GM18526 (cell line): ENCODE results near the gene CENPP.

Source experiments
- POLR2A ChIP-seq: IDR thresholded peaks from 3 replicates; pipeline ENCODE4 v1.6.1; 2011; ENCODE audit not compliant: insufficient read length; ENCODE audit errors: extremely low read depth

CENPP gene

DNA sequence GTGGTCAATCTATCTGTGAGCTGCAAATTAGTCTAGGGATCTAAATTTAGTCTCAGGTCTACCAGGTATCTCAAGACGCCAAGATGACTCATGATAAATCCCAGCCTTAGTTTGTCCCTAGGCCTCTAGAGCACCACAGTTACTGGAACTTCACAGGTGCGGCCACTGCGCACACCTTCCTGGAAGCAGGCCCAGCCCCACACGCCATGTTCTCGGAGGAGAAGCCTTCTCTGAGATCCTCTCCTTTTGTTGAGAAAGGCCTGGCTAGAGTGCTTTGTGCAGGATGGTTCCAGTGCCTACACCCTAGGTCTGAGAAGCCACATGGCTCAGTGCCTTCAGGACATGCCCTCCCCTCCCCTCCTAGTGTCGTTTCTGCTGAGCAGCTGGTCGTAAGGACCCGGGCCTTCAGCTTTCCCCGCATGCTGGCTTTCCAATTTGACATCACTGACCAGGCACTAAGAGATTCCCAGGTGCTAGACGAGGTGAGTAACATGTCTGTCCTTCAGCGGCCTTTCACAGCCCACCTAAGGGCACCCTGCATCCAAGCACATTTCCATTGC, 292.3 kb downstream of the CENPP start:
- no peak for TF ChIP-seq POLR2A

DNA sequence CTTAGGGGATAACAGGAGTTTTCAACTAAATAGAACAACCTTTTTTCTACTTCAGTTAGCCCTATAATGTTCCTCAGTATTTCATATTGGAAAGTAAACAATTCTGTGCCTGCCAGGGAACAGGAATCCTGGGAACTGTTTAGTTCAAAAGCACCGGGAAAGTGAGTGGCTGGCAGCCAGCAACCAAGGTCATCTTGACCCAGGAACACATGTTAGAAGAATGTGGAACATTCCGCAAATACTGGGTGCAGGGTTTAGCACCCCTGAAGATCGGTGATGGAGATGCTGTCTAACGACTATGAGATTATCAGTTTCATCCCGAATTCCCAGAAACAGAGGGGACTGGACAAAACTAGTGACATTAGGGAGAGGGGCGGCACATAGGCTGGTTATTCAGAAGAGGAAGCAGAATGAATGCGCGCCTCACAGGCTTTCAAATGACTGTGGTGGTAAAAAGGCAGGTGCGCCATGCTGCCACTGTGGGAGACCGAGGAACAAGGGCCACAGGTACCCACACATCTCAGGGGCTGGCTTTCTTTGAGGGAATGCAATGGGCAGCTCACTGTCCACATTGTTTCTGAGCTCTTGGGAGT, 293.0 kb downstream of the CENPP start:
- TF ChIP-seq POLR2A = no peak

DNA sequence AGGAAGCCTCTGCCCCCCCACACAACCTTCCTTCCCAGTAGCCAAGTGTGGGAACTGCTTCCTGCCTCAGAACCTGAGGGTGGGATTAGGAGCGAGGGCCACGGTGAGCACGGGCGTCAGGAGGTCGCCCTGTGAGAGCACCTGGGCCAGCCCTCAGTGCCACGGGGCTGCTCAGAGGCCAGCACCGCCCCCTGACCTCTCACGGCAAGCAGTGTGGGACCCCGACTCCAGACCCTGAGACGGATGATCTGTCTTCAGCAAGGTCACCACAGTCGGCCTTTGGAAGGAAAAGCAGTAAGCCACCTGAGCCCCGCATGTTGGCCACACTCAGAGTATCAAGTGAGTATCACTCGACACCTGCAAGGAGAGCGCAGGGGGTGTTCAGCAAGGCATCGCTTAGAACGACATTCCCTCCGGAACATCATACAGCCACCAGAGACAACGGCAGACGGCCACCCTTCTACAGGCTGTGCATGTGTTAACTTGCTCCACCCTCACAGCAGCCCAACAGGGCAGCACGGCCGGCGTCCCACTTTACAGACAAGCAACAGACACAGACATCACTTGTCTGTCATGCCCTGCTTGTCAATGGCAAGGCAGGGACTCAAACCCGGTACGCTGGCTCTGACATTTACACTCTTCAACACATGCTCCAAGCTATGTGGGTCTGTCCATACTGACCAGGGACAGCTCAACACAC, 294.0 kb downstream of the CENPP start:
- no peak for TF ChIP-seq POLR2A

DNA sequence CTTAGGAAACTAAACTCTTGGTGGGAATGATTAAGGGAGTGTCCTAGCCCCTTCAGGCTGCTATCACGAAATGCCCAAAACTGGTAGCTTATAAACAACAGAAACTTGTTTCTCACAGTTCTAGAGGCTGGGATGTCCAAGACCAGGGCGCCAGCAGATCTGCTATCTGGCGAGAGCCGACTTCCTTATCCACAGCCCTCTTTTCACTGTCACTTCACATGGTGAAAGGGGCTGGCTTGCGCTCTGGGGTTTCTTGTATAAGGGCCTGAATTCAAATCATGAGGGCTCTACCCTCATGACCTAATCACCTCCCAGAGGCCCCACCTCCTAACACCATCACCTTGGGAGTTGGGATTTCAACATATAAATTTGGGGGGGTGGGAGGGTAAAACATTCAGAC, 295.1 kb downstream of the CENPP start:
- TF ChIP-seq POLR2A = no peak

DNA sequence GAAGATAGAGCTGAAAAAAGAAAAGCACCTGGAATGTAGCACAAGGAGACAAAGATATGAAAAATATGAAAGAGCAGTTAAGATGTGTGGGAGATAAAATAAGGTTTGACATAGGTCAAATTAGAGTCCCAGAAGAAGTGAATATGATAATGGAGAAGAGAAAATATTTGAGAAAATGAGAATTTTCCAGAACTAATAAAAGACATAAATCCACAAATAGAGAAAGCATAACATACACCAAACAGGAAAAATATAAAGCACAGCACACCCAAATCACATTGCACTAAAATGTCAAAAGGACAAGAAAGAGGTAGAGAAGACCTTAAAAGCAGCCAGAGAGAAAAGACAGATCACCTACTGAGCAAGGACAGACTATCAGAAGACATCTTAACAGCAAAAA, 300.7 kb downstream of the CENPP start:
- TF ChIP-seq POLR2A = no peak

GRCh38 chr9:92627651-92628050, 301.9 kb downstream of the CENPP start:
- no peak for TF ChIP-seq POLR2A

GRCh38 chr9:92631452-92632343, 305.9 kb downstream of the CENPP start:
- no peak for TF ChIP-seq POLR2A

GRCh38 chr9:92632641-92633040, 306.9 kb downstream of the CENPP start:
- no peak for TF ChIP-seq POLR2A

- TF ChIP-seq POLR2A = no peak
These were observed 308.0 kb downstream of the CENPP start for GRCh38 chr9:92633614-92634278.

DNA sequence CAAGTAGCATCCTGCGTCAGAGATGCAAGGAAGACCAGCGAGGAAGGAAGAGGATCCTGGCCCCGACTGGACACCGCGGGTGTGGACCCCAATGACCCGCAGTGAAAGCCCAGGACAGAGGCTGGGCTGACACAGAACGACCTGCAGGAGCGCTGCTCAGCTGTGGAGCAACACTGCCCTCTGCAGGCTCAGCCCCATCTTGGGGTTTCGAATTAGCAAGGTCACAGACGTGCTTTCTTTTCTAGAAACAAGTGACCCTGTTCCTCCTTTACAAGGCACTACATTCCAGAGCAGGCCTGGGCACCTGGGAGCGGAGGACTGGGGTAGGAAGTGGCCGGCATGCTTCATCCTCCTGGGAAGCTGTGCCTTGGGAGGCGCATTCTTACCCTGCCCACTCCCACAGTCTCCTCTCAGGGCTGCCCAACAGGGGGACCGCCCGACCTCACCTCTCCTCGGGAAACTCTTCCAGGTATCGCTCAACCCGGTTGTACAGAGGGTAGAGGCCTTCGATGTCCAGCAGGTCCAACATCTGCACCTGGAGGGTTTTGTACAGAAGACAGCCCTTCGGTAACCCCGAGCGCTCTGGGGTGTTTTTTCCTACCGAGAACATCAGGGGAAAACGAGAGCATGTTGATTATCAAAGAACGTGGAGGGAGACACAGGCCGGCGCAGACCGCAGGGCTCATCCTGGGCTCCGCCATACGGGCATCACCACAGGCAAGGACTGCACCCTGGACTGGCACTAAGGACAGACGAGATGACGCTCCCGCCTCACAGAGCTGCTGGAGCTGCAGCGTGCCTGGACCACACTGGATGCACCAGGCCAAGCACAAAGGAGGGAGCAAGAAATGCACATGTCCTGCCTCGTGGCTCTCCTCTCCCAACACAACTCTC, 309.2 kb downstream of the CENPP start:
- TF ChIP-seq POLR2A = no peak

GRCh38 chr9:92635760-92636159, 310.0 kb downstream of the CENPP start:
- TF ChIP-seq POLR2A = no peak

DNA sequence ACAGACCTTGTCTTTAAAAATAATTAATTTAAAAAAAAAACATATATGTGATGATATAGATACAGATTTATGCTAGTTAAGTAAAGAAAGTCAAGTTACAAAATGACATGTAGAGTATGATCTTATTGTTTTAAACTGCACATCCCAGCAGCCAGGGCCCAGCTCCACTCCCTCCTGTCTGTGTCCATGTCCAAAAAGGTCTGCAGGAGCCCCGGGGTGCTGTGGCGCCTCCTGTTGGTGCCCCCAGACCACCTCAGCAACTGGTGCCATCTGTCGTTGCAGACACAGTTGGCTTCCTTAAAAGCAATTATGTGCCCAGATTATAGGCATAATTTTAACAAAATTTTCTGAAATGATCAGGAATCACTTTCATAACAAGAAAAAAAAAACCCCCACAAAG, 310.9 kb downstream of the CENPP start:
- TF ChIP-seq POLR2A = no peak

DNA sequence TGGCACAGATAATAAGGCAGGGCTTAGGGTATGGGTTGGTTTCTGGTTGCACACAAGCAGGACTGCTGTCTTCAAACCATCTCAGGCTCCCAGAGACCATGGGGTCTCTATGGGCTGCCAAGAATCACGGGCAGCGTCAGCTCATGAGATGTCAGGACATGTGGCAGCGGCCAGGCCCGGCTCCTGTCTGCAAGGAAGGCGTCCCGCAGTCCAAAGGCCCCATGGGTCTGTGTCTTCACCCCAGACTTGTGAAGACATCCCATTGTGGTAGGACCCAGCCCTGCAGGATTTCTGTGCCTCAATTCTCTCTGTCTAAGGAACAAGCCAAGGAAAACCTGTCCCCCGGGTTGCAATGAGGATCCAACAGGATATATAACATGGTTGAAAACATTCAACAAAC, 311.6 kb downstream of the CENPP start:
- no peak for TF ChIP-seq POLR2A
